DOHH2 (cell line): ENCODE data around the gene NSMCE1.

Experiments
- H3F3A ChIP-seq: fragments of 200-600 bp; sonication (generic), shearing (Covaris generic); 2 replicates; pipeline ENCODE4 v1.6.0; 2016; ENCODE audit warnings: antibody characterized with exemption, mild to moderate bottlenecking; ENCODE audit not compliant: control insufficient read depth, insufficient read depth
- H3K27ac ChIP-seq: fragments of 200-600 bp; sonication (generic); 2 replicates; pipeline ENCODE4 v1.5.1; 2014; ENCODE audit warnings: low read depth, mild to moderate bottlenecking, low read length, moderate library complexity
- H3K27me3 ChIP-seq: fragments of 200-600 bp; sonication (generic); 2 replicates; pipeline ENCODE4 v1.6.1; 2014; ENCODE audit warnings: mild to moderate bottlenecking, low read length, mixed read lengths; ENCODE audit not compliant: control insufficient read depth
- H3K36me3 ChIP-seq: fragments of 200-600 bp; sonication (generic); 2 replicates; pipeline ENCODE4 v1.6.1; 2014; ENCODE audit warnings: mild to moderate bottlenecking, low read length, moderate library complexity, mixed read lengths; ENCODE audit not compliant: control insufficient read depth
- H3K4me1 ChIP-seq: fragments of 200-600 bp; sonication (generic); 2 replicates; pipeline ENCODE4 v1.6.1; 2014; ENCODE audit warnings: mild to moderate bottlenecking, low read length, mixed read lengths; ENCODE audit not compliant: control insufficient read depth
- H3K4me2 ChIP-seq: fragments of 200-600 bp; sonication (generic); 2 replicates; pipeline ENCODE4 v1.6.0; 2014; ENCODE audit warnings: mild to moderate bottlenecking, low read length, moderate library complexity
- H3K4me3 ChIP-seq: fragments of 200-600 bp; sonication (generic); 2 replicates; pipeline ENCODE4 v1.5.1; 2014; ENCODE audit warnings: mild to moderate bottlenecking, low read length, mixed read lengths
- H3K79me2 ChIP-seq: fragments of 200-600 bp; sonication (generic); 2 replicates; pipeline ENCODE4 v1.6.1; 2014; ENCODE audit warnings: mild to moderate bottlenecking, low read length, mixed read lengths; ENCODE audit not compliant: control insufficient read depth
- H3K9me2 ChIP-seq: fragments of 200-600 bp; sonication (generic); replicated peaks from 2 replicates; pipeline ENCODE4 v1.6.1; 2014; ENCODE audit warnings: mild to moderate bottlenecking, low read length, mixed read lengths; ENCODE audit not compliant: control insufficient read depth
- H3K9me3 ChIP-seq: fragments of 200-600 bp; sonication (generic); 2 replicates; pipeline ENCODE4 v1.6.1; 2014; ENCODE audit warnings: antibody characterized with exemption, low read length, mixed read lengths; ENCODE audit not compliant: control insufficient read depth, insufficient read depth
- H4K20me1 ChIP-seq: fragments of 200-600 bp; sonication (generic); 2 replicates; pipeline ENCODE4 v1.6.0; 2014; ENCODE audit warnings: low read depth, mild to moderate bottlenecking, antibody characterized with exemption, low read length, moderate library complexity; ENCODE audit not compliant: control insufficient read depth, insufficient read depth
- EZH2phosphoT487 ChIP-seq: fragments of 200-600 bp; sonication (generic); IDR thresholded peaks from 2 replicates; pipeline ENCODE4 v1.6.1; 2017; ENCODE audit warnings: borderline replicate concordance, mild to moderate bottlenecking, antibody characterized with exemption, low read length, moderate library complexity, mixed read lengths
- TF ChIP-seq, protein P1 (sequence below): fragments of 200-600 bp; sonication (generic); IDR thresholded peaks from one replicate; pipeline ENCODE4 v1.5.1; 2014; ENCODE audit warnings: antibody characterized with exemption, mild to moderate bottlenecking, low read depth, low read length; ENCODE audit not compliant: poor library complexity, severe bottlenecking

The NSMCE1 gene

DNA sequence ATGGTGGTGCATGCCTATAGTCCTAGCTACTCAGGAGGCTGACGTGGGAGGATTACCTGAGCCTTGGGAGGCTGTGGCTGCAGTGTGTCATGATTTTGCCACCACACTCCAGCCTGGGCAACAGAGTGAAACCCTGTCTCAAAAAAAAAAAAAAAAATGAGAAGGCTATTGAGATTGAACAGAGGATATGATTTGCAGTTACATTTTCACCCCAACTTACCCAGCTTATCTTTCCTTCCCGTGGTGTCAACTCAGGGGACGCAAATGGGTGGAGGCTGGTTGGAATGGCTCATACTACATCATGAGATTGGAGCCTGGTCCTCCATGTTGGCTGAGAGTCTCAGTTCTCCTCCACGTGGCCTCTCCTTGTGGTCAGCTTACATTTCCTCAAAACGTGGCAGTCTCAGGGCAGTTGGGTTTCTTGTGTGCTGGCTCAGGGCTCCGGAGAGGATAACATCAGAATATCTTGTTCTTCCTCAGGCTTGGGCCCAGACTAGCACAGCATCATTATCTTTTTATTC lies 17.2 kb upstream of the NSMCE1 start:
- Histone ChIP-seq H3F3A (peaks cover 8% of the 10 kb centered on the region; the same call in 1 of the 2 replicates), H3K9me3 (no peaks in the 10 kb centered on the region), H3K27ac (peak overlapping the region; percentile 7; the same call in 1 of the 2 replicates), H3K27me3 (no peaks in the 10 kb centered on the region), H3K79me2 (no peaks in the 10 kb centered on the region), H4K20me1 (no peaks in the 10 kb centered on the region), H3K4me2 (peak overlapping the region; percentile 17), H3K36me3 (no peaks in the 10 kb centered on the region), H3K9me2 (no peaks in the 10 kb centered on the region), H3K4me3 (no peak overlapping the region), H3K4me1 (peaks cover 62% of the 10 kb centered on the region)
- TF ChIP-seq EZH2phosphoT487: no peak
- TF ChIP-seq, protein P1, sequence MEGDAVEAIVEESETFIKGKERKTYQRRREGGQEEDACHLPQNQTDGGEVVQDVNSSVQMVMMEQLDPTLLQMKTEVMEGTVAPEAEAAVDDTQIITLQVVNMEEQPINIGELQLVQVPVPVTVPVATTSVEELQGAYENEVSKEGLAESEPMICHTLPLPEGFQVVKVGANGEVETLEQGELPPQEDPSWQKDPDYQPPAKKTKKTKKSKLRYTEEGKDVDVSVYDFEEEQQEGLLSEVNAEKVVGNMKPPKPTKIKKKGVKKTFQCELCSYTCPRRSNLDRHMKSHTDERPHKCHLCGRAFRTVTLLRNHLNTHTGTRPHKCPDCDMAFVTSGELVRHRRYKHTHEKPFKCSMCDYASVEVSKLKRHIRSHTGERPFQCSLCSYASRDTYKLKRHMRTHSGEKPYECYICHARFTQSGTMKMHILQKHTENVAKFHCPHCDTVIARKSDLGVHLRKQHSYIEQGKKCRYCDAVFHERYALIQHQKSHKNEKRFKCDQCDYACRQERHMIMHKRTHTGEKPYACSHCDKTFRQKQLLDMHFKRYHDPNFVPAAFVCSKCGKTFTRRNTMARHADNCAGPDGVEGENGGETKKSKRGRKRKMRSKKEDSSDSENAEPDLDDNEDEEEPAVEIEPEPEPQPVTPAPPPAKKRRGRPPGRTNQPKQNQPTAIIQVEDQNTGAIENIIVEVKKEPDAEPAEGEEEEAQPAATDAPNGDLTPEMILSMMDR: no peak

GRCh38 chr16:27284865-27285675 lies 16.5 kb upstream of the NSMCE1 start:
- H3K79me2 ChIP-seq: no peaks in the 10 kb centered on the region
- no peak overlapping the region for H3K27ac ChIP-seq
- H3K36me3 ChIP-seq: no peaks in the 10 kb centered on the region
- H3K4me2 ChIP-seq: peak overlapping the region; percentile 43
- TF ChIP-seq EZH2phosphoT487: no peak
- TF ChIP-seq, protein P1: no peak
- H3K9me3 ChIP-seq: no peaks in the 10 kb centered on the region
- H4K20me1 ChIP-seq: no peaks in the 10 kb centered on the region
- peaks cover 55% of the 10 kb centered on the region for H3K4me1 ChIP-seq
- H3F3A ChIP-seq: peaks cover 8% of the 10 kb centered on the region; the same call in 1 of the 2 replicates
- no peaks in the 10 kb centered on the region for H3K9me2 ChIP-seq
- no peaks in the 10 kb centered on the region for H3K27me3 ChIP-seq
- no peak overlapping the region for H3K4me3 ChIP-seq

GRCh38 chr16:27281243-27281642 lies 12.7 kb upstream of the NSMCE1 start:
- H3K4me3 ChIP-seq: no peak overlapping the region

More at GRCh38 chr16:27281243-27281642, 12.7 kb upstream of the NSMCE1 start:
- no peaks in the 10 kb centered on the region for H3K27me3 ChIP-seq
- no peaks in the 10 kb centered on the region for H3K36me3 ChIP-seq
- H3K27ac ChIP-seq: no peak overlapping the region
- no peaks in the 10 kb centered on the region for H3K9me3 ChIP-seq
- peaks cover 47% of the 10 kb centered on the region for H3K4me1 ChIP-seq
- 0 out of 2 replicates have a peak, but pooled peaks cover 6% of the 10 kb centered on the region for H3F3A ChIP-seq
- H3K4me2 ChIP-seq: no peak overlapping the region
- no peaks in the 10 kb centered on the region for H3K79me2 ChIP-seq
- H3K9me2 ChIP-seq: no peaks in the 10 kb centered on the region
- no peaks in the 10 kb centered on the region for H4K20me1 ChIP-seq
- TF ChIP-seq, protein P1: no peak
- TF ChIP-seq EZH2phosphoT487: no peak
